ENCODE measurements around the gene MAP1B.

DNA sequence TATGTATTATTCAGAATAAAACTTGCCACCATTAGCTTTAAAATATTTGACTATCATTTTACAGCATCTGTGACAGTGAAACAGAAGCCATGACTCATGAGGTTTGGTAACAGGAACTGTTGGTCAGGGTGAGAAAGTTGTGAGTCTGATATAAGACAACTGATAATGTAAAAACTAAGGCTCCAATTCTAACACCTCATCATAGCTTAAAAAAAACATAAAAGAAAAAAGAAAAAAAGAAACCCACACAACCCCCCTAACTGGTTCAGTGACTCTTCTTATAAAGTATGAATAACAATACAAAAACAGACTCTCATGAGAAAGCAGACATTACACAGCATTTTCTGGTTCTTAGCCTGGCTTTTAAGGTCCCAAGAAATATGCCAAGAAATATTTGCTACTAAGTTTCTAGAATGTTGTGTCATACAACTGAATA lies 127.0 kb downstream of the MAP1B start:
- TF ChIP-seq, protein P1, sequence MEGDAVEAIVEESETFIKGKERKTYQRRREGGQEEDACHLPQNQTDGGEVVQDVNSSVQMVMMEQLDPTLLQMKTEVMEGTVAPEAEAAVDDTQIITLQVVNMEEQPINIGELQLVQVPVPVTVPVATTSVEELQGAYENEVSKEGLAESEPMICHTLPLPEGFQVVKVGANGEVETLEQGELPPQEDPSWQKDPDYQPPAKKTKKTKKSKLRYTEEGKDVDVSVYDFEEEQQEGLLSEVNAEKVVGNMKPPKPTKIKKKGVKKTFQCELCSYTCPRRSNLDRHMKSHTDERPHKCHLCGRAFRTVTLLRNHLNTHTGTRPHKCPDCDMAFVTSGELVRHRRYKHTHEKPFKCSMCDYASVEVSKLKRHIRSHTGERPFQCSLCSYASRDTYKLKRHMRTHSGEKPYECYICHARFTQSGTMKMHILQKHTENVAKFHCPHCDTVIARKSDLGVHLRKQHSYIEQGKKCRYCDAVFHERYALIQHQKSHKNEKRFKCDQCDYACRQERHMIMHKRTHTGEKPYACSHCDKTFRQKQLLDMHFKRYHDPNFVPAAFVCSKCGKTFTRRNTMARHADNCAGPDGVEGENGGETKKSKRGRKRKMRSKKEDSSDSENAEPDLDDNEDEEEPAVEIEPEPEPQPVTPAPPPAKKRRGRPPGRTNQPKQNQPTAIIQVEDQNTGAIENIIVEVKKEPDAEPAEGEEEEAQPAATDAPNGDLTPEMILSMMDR (IDR thresholded peaks at IDR 0.05; ENCODE audit: poor library complexity): no peak
- TF ChIP-seq EZH2 (IDR thresholded peaks at IDR 0.05; ENCODE audit: borderline replicate concordance): no peak

Data from hepatocyte (in vitro differentiated cells).